ENCODE data around the gene ARNT2.

ARNT2 gene

GRCh38 chr15:80562033-80562432 is 157.9 kb downstream of the ARNT2 start:
- Histone ChIP-seq H3K36me3 (peaks cover 10% of the 10 kb centered on the region; the same call in 1 of the 2 replicates), H3K4me2 (no peak overlapping the region), H3K27ac (no peak overlapping the region), H3K9ac (no peak overlapping the region), H3K4me1 (peaks cover 18% of the 10 kb centered on the region), H3K4me3 (no peak overlapping the region), H3K27me3 (no peaks in the 10 kb centered on the region), H4K20me1 (no peaks in the 10 kb centered on the region), H3K9me3 (no peaks in the 10 kb centered on the region)
- TF ChIP-seq Cebpa-rat (IDR thresholded peaks at IDR 0.05), result no peak

GRCh38 chr15:80562846-80563245 is 158.7 kb downstream of the ARNT2 start:
- Histone ChIP-seq H3K4me2 (no peak overlapping the region), H3K9ac (no peak overlapping the region), H3K4me1 (peaks cover 18% of the 10 kb centered on the region), H3K36me3 (peaks cover 10% of the 10 kb centered on the region; the same call in 1 of the 2 replicates), H3K9me3 (no peaks in the 10 kb centered on the region), H3K27ac (no peak overlapping the region), H4K20me1 (no peaks in the 10 kb centered on the region), H3K27me3 (no peaks in the 10 kb centered on the region), H3K4me3 (no peak overlapping the region)
- no peak for TF ChIP-seq Cebpa-rat (IDR thresholded peaks at IDR 0.05)

- Histone ChIP-seq H3K36me3 (peaks cover 10% of the 10 kb centered on the region; the same call in 1 of the 2 replicates), H3K27ac (no peak overlapping the region), H3K4me1 (peaks cover 18% of the 10 kb centered on the region)
Observed at GRCh38 chr15:80563372-80563997, 159.3 kb downstream of the ARNT2 start.

GRCh38 chr15:80564056-80564455 is 159.9 kb downstream of the ARNT2 start:
- TF ChIP-seq Cebpa-rat (IDR thresholded peaks at IDR 0.05), result no peak
- Histone ChIP-seq H4K20me1 (no peaks in the 10 kb centered on the region), H3K27me3 (no peaks in the 10 kb centered on the region), H3K27ac (no peak overlapping the region), H3K9me3 (no peaks in the 10 kb centered on the region), H3K36me3 (peaks cover 10% of the 10 kb centered on the region; the same call in 1 of the 2 replicates), H3K9ac (no peak overlapping the region), H3K4me1 (peaks cover 18% of the 10 kb centered on the region), H3K4me2 (no peak overlapping the region), H3K4me3 (no peak overlapping the region)

More at GRCh38 chr15:80563372-80563997, 159.3 kb downstream of the ARNT2 start:
- Histone ChIP-seq H4K20me1 (no peaks in the 10 kb centered on the region), H3K4me3 (no peak overlapping the region), H3K4me2 (no peak overlapping the region), H3K27me3 (no peaks in the 10 kb centered on the region), H3K9ac (no peak overlapping the region), H3K9me3 (no peaks in the 10 kb centered on the region)
- TF ChIP-seq Cebpa-rat (IDR thresholded peaks at IDR 0.05), result no peak

- H3K27me3 ChIP-seq, result no peaks in the 10 kb centered on the region
- TF ChIP-seq Cebpa-rat (IDR thresholded peaks at IDR 0.05), result no peak
- no peaks in the 10 kb centered on the region for H3K9me3 ChIP-seq
- H3K9ac ChIP-seq, result no peak overlapping the region
- peaks cover 10% of the 10 kb centered on the region; the same call in 1 of the 2 replicates for H3K36me3 ChIP-seq
- no peak overlapping the region for H3K27ac ChIP-seq
- peaks cover 10% of the 10 kb centered on the region for H3K4me1 ChIP-seq
- no peaks in the 10 kb centered on the region for H4K20me1 ChIP-seq
- no peak overlapping the region for H3K4me2 ChIP-seq
- H3K4me3 ChIP-seq, result no peak overlapping the region
Observed at GRCh38 chr15:80565398-80565797, 161.2 kb downstream of the ARNT2 start.

GRCh38 chr15:80565988-80566387 is 161.8 kb downstream of the ARNT2 start:
- Histone ChIP-seq H3K27ac (no peak overlapping the region), H4K20me1 (no peaks in the 10 kb centered on the region), H3K4me2 (no peak overlapping the region), H3K4me3 (no peak overlapping the region), H3K9me3 (no peaks in the 10 kb centered on the region), H3K9ac (no peak overlapping the region), H3K36me3 (peaks cover 10% of the 10 kb centered on the region; the same call in 1 of the 2 replicates), H3K27me3 (no peaks in the 10 kb centered on the region), H3K4me1 (peaks cover 4% of the 10 kb centered on the region)
- no peak for TF ChIP-seq Cebpa-rat (IDR thresholded peaks at IDR 0.05)

- Histone ChIP-seq H3K36me3 (peaks cover 10% of the 10 kb centered on the region; the same call in 1 of the 2 replicates), H3K27me3 (no peaks in the 10 kb centered on the region), H3K4me3 (no peak overlapping the region), H3K9me3 (no peaks in the 10 kb centered on the region), H3K4me1 (peaks cover 8% of the 10 kb centered on the region), H3K9ac (no peak overlapping the region; the same call in 1 of the 2 replicates), H3K27ac (no peak overlapping the region), H3K4me2 (no peak overlapping the region), H4K20me1 (no peaks in the 10 kb centered on the region)
- TF ChIP-seq Cebpa-rat (IDR thresholded peaks at IDR 0.05), result no peak
Observed at GRCh38 chr15:80567721-80568157, 163.6 kb downstream of the ARNT2 start.

GRCh38 chr15:80568298-80568697 is 164.1 kb downstream of the ARNT2 start:
- Histone ChIP-seq H4K20me1 (no peaks in the 10 kb centered on the region), H3K36me3 (peaks cover 6% of the 10 kb centered on the region; the same call in 1 of the 2 replicates), H3K4me3 (no peak overlapping the region), H3K4me1 (peaks cover 8% of the 10 kb centered on the region), H3K4me2 (no peak overlapping the region), H3K9ac (no peak overlapping the region), H3K9me3 (no peaks in the 10 kb centered on the region), H3K27me3 (no peaks in the 10 kb centered on the region), H3K27ac (no peak overlapping the region)
- no peak for TF ChIP-seq Cebpa-rat (IDR thresholded peaks at IDR 0.05)

- Histone ChIP-seq H3K9me3 (no peaks in the 10 kb centered on the region), H3K36me3 (peaks cover 2% of the 10 kb centered on the region; the same call in 1 of the 2 replicates), H4K20me1 (no peaks in the 10 kb centered on the region), H3K4me3 (no peak overlapping the region), H3K4me1 (peaks cover 8% of the 10 kb centered on the region), H3K4me2 (no peak overlapping the region), H3K27ac (no peak overlapping the region), H3K27me3 (no peaks in the 10 kb centered on the region), H3K9ac (no peak overlapping the region)
- TF ChIP-seq Cebpa-rat (IDR thresholded peaks at IDR 0.05), result no peak
Observed at GRCh38 chr15:80568876-80569605, 164.9 kb downstream of the ARNT2 start.

GRCh38 chr15:80569656-80570055 is 165.5 kb downstream of the ARNT2 start:
- Histone ChIP-seq H3K27ac (no peak overlapping the region), H3K4me3 (no peak overlapping the region), H4K20me1 (no peaks in the 10 kb centered on the region), H3K4me1 (peaks cover 8% of the 10 kb centered on the region), H3K9me3 (no peaks in the 10 kb centered on the region), H3K27me3 (no peaks in the 10 kb centered on the region), H3K9ac (no peak overlapping the region), H3K36me3 (peaks cover 8% of the 10 kb centered on the region), H3K4me2 (no peak overlapping the region)
- TF ChIP-seq Cebpa-rat (IDR thresholded peaks at IDR 0.05), result no peak
